GM12864 (cell line): ENCODE results near the gene CFAP410.

ENCODE experiments used
- DNase-seq: peaks from one replicate; pipeline ENCODE4 v3.0.0-alpha.2; 2011; ENCODE audit warnings: low read depth
- H3K4me3 ChIP-seq: 2 replicates; pipeline ENCODE4 v1.5.1; 2011; ENCODE audit warnings: mild to moderate bottlenecking, low read depth, low read length, control low read depth
- CTCF ChIP-seq: IDR thresholded peaks from 2 replicates; pipeline ENCODE4 v1.5.1; 2011; ENCODE audit warnings: low read depth, mild to moderate bottlenecking, moderate library complexity, low read length, control low read depth, inconsistent platforms; ENCODE audit errors: missing control alignments

Gene CFAP410

GRCh38 chr21:44315691-44316203 is 23.4 kb downstream of the CFAP410 start:
- DNase-seq, result no peak
- no peak for TF ChIP-seq CTCF
- no peak overlapping the region for H3K4me3 ChIP-seq

DNA sequence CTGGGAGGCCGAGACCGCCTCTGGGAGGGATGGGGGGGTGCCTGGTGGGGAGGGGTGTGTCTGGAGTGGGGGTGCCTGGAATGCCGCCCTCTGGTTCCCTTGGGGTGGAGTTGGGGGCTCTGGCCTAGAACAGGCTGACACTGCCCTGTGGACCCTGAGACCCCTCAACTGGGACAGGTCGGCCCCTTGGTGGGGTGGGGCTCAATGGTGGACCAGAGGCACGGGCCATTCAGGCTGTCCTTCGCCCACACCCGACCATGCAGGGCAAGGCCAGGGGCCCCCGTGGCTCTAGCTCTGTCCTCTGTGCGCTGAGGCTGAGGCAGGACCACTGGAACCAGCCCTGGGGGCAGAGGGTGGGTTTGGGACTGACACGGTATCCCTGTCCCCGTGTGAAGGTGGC is 24.6 kb downstream of the CFAP410 start:
- TF ChIP-seq CTCF, result no peak
- H3K4me3 ChIP-seq, result no peak overlapping the region
- DNase-seq, result no peak

DNA sequence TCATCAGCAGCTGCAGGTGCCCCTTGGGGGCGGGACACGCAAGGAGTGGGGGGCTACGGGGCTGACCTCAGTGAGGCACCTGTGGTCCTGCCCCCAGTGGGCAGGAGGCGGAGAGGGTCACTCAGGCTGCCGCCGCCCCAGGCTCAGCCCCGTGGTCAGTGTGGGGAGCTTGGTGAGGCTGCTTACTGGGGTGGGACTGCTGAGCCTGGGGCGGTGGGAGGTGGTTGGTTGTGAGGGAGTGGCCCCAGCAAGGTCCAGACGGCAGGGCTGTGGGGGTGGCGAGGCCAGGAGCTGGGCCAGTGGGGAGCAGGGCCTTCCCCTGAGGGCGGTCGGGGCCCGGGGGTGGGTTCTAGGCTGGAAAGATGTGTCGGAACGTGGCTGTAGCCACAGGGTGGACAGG is 25.1 kb downstream of the CFAP410 start:
- H3K4me3 ChIP-seq, result no peak overlapping the region
- TF ChIP-seq CTCF, result no peak
- no peak for DNase-seq

DNA sequence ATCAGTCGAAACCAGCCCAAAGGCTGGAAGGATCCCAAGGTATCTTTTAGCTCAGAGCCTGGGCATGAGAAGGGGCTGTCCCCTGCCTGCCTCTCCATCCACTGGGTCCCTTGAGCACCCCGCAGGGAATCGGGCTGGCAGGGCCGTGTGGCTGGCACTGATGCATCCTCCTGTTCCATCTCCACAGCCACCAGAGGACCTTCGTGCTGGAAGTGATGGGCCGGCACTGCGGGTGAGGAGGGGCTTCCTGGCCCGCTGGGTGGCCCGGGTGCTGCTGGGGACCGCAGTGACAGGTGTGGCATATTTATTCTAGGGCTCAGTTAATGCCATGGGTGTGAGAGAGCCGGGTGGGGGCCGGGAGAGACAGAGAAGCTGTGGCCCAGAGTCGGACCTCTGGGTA is 25.7 kb downstream of the CFAP410 start:
- no peak for DNase-seq
- no peak for TF ChIP-seq CTCF
- H3K4me3 ChIP-seq, result no peak overlapping the region

DNA sequence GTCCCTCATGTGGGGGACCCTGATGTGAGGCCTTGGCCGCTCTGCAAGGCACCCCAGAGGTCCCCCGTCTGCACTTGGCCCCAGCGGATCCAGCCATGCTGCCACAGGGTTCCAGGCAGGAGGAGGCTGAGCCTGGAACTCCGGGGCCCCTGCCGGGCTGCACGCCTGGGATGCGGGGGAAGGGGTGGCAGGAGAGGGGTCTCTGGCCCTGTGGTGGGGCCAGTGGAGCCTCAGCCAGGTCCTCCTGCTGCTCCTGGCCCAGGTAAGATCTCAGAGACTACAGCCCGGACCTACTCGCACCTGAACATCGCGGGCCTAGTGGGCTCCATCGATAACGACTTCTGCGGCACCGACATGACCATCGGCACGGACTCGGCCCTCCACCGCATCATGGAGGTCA is 26.5 kb downstream of the CFAP410 start:
- no peak overlapping the region for H3K4me3 ChIP-seq
- no peak for DNase-seq
- TF ChIP-seq CTCF, result no peak

DNA sequence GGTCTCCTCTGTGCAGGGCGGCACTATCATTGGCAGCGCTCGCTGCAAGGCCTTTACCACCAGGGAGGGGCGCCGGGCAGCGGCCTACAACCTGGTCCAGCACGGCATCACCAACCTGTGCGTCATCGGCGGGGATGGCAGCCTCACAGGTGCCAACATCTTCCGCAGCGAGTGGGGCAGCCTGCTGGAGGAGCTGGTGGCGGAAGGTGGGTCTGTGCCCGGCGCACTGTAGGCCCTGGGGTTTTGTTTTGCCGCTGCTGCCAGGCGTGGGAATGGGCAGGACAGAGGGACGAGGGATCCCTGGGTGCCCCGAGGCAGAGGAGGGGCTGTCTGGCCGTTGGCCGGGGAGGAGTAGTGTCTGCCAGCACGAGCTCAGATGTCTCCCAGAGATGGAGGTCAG is 27.1 kb downstream of the CFAP410 start:
- no peak for TF ChIP-seq CTCF
- no peak for DNase-seq
- no peak overlapping the region for H3K4me3 ChIP-seq

- no peak for DNase-seq
- no peak overlapping the region for H3K4me3 ChIP-seq
- peak; percentile 14 for TF ChIP-seq CTCF
Observed at GRCh38 chr21:44310628-44311507, 28.3 kb downstream of the CFAP410 start.
